ENCODE results near the gene ARID3A. TPM values are rescaled to one million over a fixed set of nuclear protein-coding genes. Genes with fewer than 3 reads are reported as not detected.

Gene ARID3A
- total RNA-seq, 4 donors from 2014 or later, result 5.5 to 13.9 (median 9.2) TPM

DNA sequence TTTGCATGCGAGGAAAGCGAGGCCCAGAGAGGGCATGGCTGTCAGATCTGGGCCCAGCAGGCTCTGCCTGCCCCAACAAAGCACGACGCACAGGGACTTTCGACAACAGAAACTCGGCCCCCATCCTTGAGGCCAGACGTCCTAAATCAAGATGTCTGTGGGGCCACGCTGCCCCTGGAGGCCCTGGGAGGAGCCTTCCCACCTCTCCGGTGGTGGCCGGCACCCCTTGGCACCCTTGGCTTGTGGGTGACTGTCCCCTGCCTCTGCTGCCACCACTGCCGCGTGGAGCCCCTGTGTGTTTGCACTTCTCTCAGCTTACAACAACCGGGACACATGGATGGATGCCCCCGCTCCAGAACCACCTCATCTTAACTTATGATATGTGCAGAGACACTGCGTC, 62.7 kb downstream of the ARID3A start:
- TF ChIP-seq, protein P1, sequence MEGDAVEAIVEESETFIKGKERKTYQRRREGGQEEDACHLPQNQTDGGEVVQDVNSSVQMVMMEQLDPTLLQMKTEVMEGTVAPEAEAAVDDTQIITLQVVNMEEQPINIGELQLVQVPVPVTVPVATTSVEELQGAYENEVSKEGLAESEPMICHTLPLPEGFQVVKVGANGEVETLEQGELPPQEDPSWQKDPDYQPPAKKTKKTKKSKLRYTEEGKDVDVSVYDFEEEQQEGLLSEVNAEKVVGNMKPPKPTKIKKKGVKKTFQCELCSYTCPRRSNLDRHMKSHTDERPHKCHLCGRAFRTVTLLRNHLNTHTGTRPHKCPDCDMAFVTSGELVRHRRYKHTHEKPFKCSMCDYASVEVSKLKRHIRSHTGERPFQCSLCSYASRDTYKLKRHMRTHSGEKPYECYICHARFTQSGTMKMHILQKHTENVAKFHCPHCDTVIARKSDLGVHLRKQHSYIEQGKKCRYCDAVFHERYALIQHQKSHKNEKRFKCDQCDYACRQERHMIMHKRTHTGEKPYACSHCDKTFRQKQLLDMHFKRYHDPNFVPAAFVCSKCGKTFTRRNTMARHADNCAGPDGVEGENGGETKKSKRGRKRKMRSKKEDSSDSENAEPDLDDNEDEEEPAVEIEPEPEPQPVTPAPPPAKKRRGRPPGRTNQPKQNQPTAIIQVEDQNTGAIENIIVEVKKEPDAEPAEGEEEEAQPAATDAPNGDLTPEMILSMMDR (IDR thresholded peaks at IDR 0.05; ENCODE audit: low read depth), result no peak

DNA sequence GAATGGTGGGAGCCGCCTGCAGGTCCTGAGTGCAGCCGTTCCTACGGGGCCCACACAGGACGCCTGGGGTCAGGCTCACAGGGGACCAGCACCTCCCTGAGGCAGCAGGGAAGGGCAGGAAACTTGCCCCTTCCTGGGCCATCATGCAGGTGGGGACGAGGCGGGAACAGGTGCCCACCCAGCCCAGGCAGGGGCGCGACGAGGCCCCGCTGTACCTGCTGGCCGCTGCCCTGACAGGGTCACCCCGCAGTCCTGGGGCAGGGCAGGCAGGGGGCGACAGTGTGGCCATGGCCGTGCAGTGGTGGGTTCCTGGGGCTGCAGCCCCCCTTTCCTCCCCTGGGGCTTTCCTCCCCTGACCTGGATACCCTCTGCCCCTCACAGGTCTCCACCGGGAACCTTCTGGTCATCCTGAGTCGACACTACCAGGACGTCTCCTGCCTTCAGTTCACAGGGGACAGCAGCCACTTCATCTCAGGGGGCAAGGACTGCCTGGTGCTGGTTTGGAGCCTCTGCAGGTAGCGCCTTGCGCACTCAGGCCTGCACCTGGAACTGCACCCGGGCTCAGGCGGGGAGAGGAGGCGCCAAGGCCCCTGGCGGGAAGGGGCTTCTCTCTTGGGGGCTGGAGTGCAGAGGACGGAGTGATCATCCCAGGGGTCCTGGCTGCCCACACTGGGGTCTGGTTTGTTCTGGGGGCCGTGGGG, 63.7 kb downstream of the ARID3A start:
- TF ChIP-seq, protein P1 (IDR thresholded peaks at IDR 0.05; ENCODE audit: low read depth), result no peak

DNA sequence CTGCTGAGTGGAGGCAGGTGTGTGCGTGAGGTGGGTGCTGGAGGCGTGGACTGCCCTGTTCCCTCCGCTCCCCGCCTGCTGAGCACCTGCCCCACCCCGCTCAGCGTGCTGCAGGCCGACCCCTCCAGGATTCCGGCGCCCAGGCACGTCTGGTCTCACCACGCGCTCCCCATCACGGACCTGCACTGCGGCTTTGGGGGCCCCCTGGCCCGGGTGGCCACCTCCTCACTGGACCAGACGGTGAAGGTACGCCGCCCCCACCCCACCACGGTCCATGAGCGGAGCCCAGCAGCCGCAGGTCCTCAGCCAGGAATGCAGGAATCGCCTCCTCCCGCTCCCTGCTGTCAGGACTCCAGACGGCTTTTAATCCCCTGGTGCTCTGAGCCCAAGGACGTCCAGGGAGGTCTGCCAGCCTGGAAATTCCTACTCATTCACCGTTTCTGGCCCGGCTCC, 64.3 kb downstream of the ARID3A start:
- TF ChIP-seq, protein P1 (IDR thresholded peaks at IDR 0.05; ENCODE audit: low read depth), result no peak

DNA sequence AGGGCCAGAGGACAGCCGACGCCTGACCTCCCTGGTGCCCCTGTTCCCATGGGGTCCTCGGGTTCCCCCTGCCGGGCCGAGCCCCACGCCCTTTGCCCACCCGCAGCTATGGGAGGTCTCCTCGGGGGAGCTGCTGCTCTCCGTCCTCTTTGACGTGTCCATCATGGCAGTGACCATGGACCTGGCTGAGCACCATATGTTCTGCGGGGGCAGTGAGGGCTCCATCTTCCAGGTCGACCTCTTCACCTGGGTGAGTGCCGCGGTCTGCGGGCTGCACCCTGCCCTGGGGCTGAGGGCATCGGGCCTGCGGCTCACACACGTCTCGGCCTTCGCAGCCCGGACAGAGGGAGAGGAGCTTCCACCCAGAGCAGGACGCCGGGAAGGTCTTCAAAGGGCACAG, 64.9 kb downstream of the ARID3A start:
- TF ChIP-seq, protein P1 (IDR thresholded peaks at IDR 0.05; ENCODE audit: low read depth), result no peak

DNA sequence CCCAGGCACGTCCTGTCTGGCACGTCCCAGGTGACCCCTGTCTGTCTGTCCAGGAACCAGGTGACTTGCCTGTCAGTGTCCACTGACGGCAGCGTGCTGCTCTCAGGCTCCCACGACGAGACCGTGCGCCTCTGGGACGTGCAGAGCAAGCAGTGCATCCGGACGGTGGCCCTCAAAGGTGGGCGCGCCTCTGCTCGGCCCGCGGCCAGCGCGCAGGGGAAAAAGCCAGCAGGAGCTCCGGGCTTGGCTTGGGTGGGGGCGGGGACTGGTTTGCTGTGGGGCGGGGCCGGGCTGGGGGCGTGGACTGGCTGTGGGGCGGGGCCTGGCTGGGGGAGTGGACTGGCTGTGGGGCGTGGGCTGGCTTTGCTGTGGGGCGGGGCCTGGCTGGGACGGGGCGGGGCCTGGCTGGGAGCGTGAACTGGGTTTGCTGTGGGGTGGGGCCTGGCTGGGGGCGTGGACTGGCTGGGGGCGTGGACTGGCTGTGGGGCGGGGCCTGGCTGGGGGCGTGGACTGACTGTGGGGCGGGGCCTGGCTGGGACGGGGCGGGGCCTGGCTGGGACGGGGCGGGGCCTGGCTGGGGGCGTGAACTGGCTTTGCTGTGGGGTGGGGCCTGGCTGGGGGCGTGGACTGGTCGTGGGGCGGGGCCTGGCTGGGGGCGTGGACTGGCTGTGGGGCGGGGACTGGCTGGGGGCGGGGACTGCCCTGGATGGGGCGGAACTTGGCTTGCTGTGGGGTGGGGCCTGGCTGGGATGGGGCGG, 65.5 kb downstream of the ARID3A start:
- TF ChIP-seq, protein P1 (IDR thresholded peaks at IDR 0.05; ENCODE audit: low read depth), result no peak

DNA sequence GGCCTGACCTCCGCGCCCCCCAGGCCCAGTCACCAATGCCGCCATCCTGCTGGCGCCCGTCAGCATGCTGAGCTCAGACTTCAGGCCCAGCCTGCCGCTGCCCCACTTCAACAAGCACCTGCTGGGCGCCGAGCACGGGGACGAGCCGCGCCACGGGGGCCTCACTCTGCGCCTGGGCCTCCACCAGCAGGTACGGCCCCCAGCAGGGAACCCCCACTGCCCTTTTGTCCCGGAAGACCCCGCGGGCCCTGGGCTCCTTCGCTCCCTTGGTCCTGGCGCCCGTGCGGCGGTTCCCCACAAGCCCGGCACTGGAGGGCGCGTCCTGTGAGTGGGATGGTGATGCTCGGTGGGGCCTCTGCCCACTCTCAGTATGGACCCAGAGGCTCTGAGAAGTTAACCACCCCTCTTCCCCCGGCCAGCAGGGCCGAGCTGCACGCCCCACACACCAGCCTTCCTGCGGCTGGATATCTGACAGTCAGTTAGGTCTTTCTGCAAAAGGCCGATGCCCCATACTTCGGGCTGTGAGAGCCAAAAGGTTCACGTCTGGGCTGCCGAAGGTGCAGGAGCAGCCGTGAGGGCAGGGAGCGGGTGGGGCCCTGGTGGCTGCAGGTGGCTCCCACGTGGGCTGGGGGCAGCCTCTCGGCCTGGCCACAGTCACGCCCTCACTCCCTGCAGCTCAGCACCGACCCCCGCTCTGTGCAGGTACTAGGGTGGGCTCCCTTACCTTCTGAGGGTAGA, 66.3 kb downstream of the ARID3A start:
- TF ChIP-seq, protein P1 (IDR thresholded peaks at IDR 0.05; ENCODE audit: low read depth), result no peak

DNA sequence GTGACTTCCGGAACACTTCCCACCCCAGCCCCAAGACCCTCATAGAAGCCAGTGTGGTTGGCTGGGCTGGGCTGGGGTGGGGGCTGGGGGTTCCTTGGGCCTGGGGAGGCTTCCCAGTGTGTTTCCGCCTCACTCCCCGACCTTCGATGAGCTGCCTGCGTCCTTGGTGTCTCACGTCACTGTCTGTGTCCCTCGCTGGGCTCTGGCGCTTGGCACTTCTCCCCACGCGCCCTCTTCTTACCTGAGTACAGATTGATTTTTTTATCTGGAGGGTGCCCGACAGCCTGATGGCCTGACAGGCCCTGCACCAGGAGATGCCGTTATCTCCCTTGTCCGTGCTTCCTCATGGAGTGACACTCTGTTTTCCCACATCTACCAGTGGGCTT, 66.8 kb downstream of the ARID3A start:
- TF ChIP-seq, protein P1 (IDR thresholded peaks at IDR 0.05; ENCODE audit: low read depth), result no peak

Data from subcutaneous adipose tissue (tissue), 4 donors.